ENCODE data around the gene CNTN5.
"Not testable (repeated sequence)": the region's sequence is repeated elsewhere in the genome, so short reads cannot be mapped to it uniquely, and the experiment has no call there.

CNTN5 gene

GRCh38 chr11:100221791-100222190 lies 1201.0 kb downstream of the CNTN5 start:
- no peaks in the 10 kb centered on the region for H3K36me3 Mint-ChIP-seq (ENCODE audit: insufficient read depth)
- H3K27me3 Mint-ChIP-seq = no peaks in the 10 kb centered on the region
- ATAC-seq (replicated peaks; ENCODE audit: extremely low read depth, poor library complexity, severe bottlenecking) (no peak), DNase-seq (ENCODE audit: low spot score in 2 of 2) (no peak)
- H3K4me3 Mint-ChIP-seq = no peak overlapping the region
- H3K27ac Mint-ChIP-seq (ENCODE audit: low read depth) = no peak overlapping the region
- no peaks in the 10 kb centered on the region for H3K4me1 Mint-ChIP-seq
- peaks cover 11% of the 10 kb centered on the region for H3K9me3 Mint-ChIP-seq

- H3K27ac Mint-ChIP-seq (ENCODE audit: low read depth) = no peak overlapping the region
- no peaks in the 10 kb centered on the region for H3K27me3 Mint-ChIP-seq
- no peaks in the 10 kb centered on the region for H3K36me3 Mint-ChIP-seq (ENCODE audit: insufficient read depth)
- no peak overlapping the region for H3K4me3 Mint-ChIP-seq
- H3K9me3 Mint-ChIP-seq = peaks cover 11% of the 10 kb centered on the region
- ATAC-seq (replicated peaks; ENCODE audit: extremely low read depth, poor library complexity, severe bottlenecking) (no peak), DNase-seq (ENCODE audit: low spot score in 2 of 2) (no peak)
- H3K4me1 Mint-ChIP-seq = no peaks in the 10 kb centered on the region
These were observed 1203.8 kb downstream of the CNTN5 start for GRCh38 chr11:100224541-100225034.

GRCh38 chr11:100229086-100229485 lies 1208.3 kb downstream of the CNTN5 start:
- no peak overlapping the region for H3K4me3 Mint-ChIP-seq
- no peaks in the 10 kb centered on the region for H3K27me3 Mint-ChIP-seq
- ATAC-seq (replicated peaks; ENCODE audit: extremely low read depth, poor library complexity, severe bottlenecking) (no peak), DNase-seq (ENCODE audit: low spot score in 2 of 2) (no peak)
- no peaks in the 10 kb centered on the region for H3K36me3 Mint-ChIP-seq (ENCODE audit: insufficient read depth)
- H3K27ac Mint-ChIP-seq (ENCODE audit: low read depth) = no peak overlapping the region
- H3K9me3 Mint-ChIP-seq = peaks cover 20% of the 10 kb centered on the region
- no peaks in the 10 kb centered on the region for H3K4me1 Mint-ChIP-seq

GRCh38 chr11:100232006-100232405 lies 1211.3 kb downstream of the CNTN5 start:
- Mint-ChIP-seq H3K9me3 (peaks cover 20% of the 10 kb centered on the region), H3K27ac (ENCODE audit: low read depth) (no peak overlapping the region), H3K4me3 (no peak overlapping the region), H3K4me1 (no peaks in the 10 kb centered on the region), H3K27me3 (no peaks in the 10 kb centered on the region), H3K36me3 (ENCODE audit: insufficient read depth) (no peaks in the 10 kb centered on the region)
- ATAC-seq (replicated peaks; ENCODE audit: extremely low read depth, poor library complexity, severe bottlenecking) = no peak
- DNase-seq (ENCODE audit: low spot score in 2 of 2) = no peak

- no peaks in the 10 kb centered on the region for H3K4me1 Mint-ChIP-seq
These were observed 1214.3 kb downstream of the CNTN5 start for GRCh38 chr11:100235085-100235484.

GRCh38 chr11:100240025-100240539 lies 1219.3 kb downstream of the CNTN5 start:
- ATAC-seq (replicated peaks; ENCODE audit: extremely low read depth, poor library complexity, severe bottlenecking) = no peak
- Mint-ChIP-seq H3K4me1 (no peaks in the 10 kb centered on the region), H3K4me3 (no peak overlapping the region), H3K27ac (ENCODE audit: low read depth) (no peak overlapping the region), H3K9me3 (peaks cover 28% of the 10 kb centered on the region), H3K27me3 (no peaks in the 10 kb centered on the region), H3K36me3 (ENCODE audit: insufficient read depth) (no peaks in the 10 kb centered on the region)
- DNase-seq (ENCODE audit: low spot score in 2 of 2) = no peak

More at GRCh38 chr11:100235085-100235484, 1214.3 kb downstream of the CNTN5 start:
- ATAC-seq (replicated peaks; ENCODE audit: extremely low read depth, poor library complexity, severe bottlenecking) (no peak), DNase-seq (ENCODE audit: low spot score in 2 of 2) (no peak)
- no peak overlapping the region for H3K4me3 Mint-ChIP-seq
- peaks cover 20% of the 10 kb centered on the region for H3K9me3 Mint-ChIP-seq
- H3K27ac Mint-ChIP-seq (ENCODE audit: low read depth) = no peak overlapping the region
- no peaks in the 10 kb centered on the region for H3K36me3 Mint-ChIP-seq (ENCODE audit: insufficient read depth)
- no peaks in the 10 kb centered on the region for H3K27me3 Mint-ChIP-seq

GRCh38 chr11:100247704-100248103 lies 1227.0 kb downstream of the CNTN5 start:
- Mint-ChIP-seq H3K4me3 (no peak overlapping the region), H3K27me3 (no peaks in the 10 kb centered on the region), H3K4me1 (no peaks in the 10 kb centered on the region), H3K36me3 (ENCODE audit: insufficient read depth) (no peaks in the 10 kb centered on the region), H3K9me3 (peaks cover 35% of the 10 kb centered on the region), H3K27ac (ENCODE audit: low read depth) (no peak overlapping the region)
- DNase-seq (ENCODE audit: low spot score in 2 of 2) (no peak), ATAC-seq (replicated peaks; ENCODE audit: extremely low read depth, poor library complexity, severe bottlenecking) (no peak)

GRCh38 chr11:100257238-100257803 lies 1236.6 kb downstream of the CNTN5 start:
- ATAC-seq (replicated peaks; ENCODE audit: extremely low read depth, poor library complexity, severe bottlenecking); H3K27ac Mint-ChIP-seq (ENCODE audit: low read depth); DNase-seq (ENCODE audit: low spot score in 2 of 2); H3K27me3 Mint-ChIP-seq; H3K36me3 Mint-ChIP-seq (ENCODE audit: insufficient read depth); H3K4me3 Mint-ChIP-seq; H3K4me1 Mint-ChIP-seq: not testable (repeated sequence)
- peaks cover 39% of the 10 kb centered on the region for H3K9me3 Mint-ChIP-seq

GRCh38 chr11:100269516-100269915 lies 1248.8 kb downstream of the CNTN5 start:
- H3K4me3 Mint-ChIP-seq = no peak overlapping the region
- DNase-seq (ENCODE audit: low spot score in 2 of 2) (no peak), ATAC-seq (replicated peaks; ENCODE audit: extremely low read depth, poor library complexity, severe bottlenecking) (no peak)
- H3K27ac Mint-ChIP-seq (ENCODE audit: low read depth) = no peak overlapping the region
- H3K4me1 Mint-ChIP-seq = no peaks in the 10 kb centered on the region
- peaks cover 37% of the 10 kb centered on the region for H3K9me3 Mint-ChIP-seq
- H3K27me3 Mint-ChIP-seq = no peaks in the 10 kb centered on the region
- no peaks in the 10 kb centered on the region for H3K36me3 Mint-ChIP-seq (ENCODE audit: insufficient read depth)

- ATAC-seq (replicated peaks; ENCODE audit: extremely low read depth, poor library complexity, severe bottlenecking) = no peak
- no peaks in the 10 kb centered on the region for H3K4me1 Mint-ChIP-seq
These were observed 1252.5 kb downstream of the CNTN5 start for GRCh38 chr11:100273066-100273815.

GRCh38 chr11:100274466-100274865 lies 1253.7 kb downstream of the CNTN5 start:
- not testable (repeated sequence) for H3K27me3 Mint-ChIP-seq; H3K4me1 Mint-ChIP-seq; DNase-seq (ENCODE audit: low spot score in 2 of 2); H3K4me3 Mint-ChIP-seq; H3K36me3 Mint-ChIP-seq (ENCODE audit: insufficient read depth); H3K27ac Mint-ChIP-seq (ENCODE audit: low read depth); ATAC-seq (replicated peaks; ENCODE audit: extremely low read depth, poor library complexity, severe bottlenecking)
- H3K9me3 Mint-ChIP-seq = peaks cover 16% of the 10 kb centered on the region

More at GRCh38 chr11:100273066-100273815, 1252.5 kb downstream of the CNTN5 start:
- DNase-seq (ENCODE audit: low spot score in 2 of 2) = no peak
- no peak overlapping the region for H3K27ac Mint-ChIP-seq (ENCODE audit: low read depth)
- H3K9me3 Mint-ChIP-seq = peaks cover 23% of the 10 kb centered on the region
- no peaks in the 10 kb centered on the region for H3K36me3 Mint-ChIP-seq (ENCODE audit: insufficient read depth)
- no peak overlapping the region for H3K4me3 Mint-ChIP-seq
- H3K27me3 Mint-ChIP-seq = no peaks in the 10 kb centered on the region

- no peak for ATAC-seq (replicated peaks; ENCODE audit: extremely low read depth, poor library complexity, severe bottlenecking)
These were observed 1274.0 kb downstream of the CNTN5 start for GRCh38 chr11:100294748-100295147.

More at GRCh38 chr11:100294748-100295147, 1274.0 kb downstream of the CNTN5 start:
- no peak overlapping the region for H3K27ac Mint-ChIP-seq (ENCODE audit: low read depth)
- H3K4me3 Mint-ChIP-seq = no peak overlapping the region
- no peaks in the 10 kb centered on the region for H3K4me1 Mint-ChIP-seq
- H3K9me3 Mint-ChIP-seq = peaks cover 9% of the 10 kb centered on the region
- no peak for DNase-seq (ENCODE audit: low spot score in 2 of 2)
- no peaks in the 10 kb centered on the region for H3K36me3 Mint-ChIP-seq (ENCODE audit: insufficient read depth)
- no peaks in the 10 kb centered on the region for H3K27me3 Mint-ChIP-seq

Data from central memory CD8-positive, alpha-beta T cell (primary cell).